GM23338 (cell line): Measurements from ENCODE around the gene KCTD13.

ENCODE experiments used
- CREB1 ChIP-seq: fragments of 250-450 bp; sonication (Bioruptor Pico); IDR thresholded peaks from 2 replicates; pipeline ENCODE4 v1.5.0; 2020; ENCODE audit warnings: low read depth, mild to moderate bottlenecking, moderate library complexity
- CTCF ChIP-seq, 2 experiments: fragments of 200-600 bp in 1 of 2; sonication (generic) in 1 of 2; conservative IDR thresholded peaks; 2 replicates each; pipeline versions ENCODE4 v1.5.1 to v1.6.1; 2016 to 2017; ENCODE audit warnings: antibody characterized with exemption in 2 of 2, low read depth in 2 of 2, mild to moderate bottlenecking in 2 of 2, moderate library complexity in 1 of 2
- EZH2 ChIP-seq: fragments of 200-600 bp; sonication (generic); IDR thresholded peaks from one replicate; pipeline ENCODE4 v1.8.0; 2017; ENCODE audit warnings: antibody characterized with exemption, mild to moderate bottlenecking, low read depth; ENCODE audit not compliant: unreplicated experiment
- EZH2phosphoT487 ChIP-seq: fragments of 200-600 bp; sonication (generic); IDR thresholded peaks from one replicate; pipeline ENCODE4 v1.8.1; 2018; ENCODE audit warnings: antibody characterized with exemption; ENCODE audit not compliant: unreplicated experiment
- JUNB ChIP-seq: IDR thresholded peaks from one replicate; pipeline ENCODE4 v1.6.1; 2016; ENCODE audit warnings: antibody characterized with exemption; ENCODE audit not compliant: unreplicated experiment
- POLR2AphosphoS5 ChIP-seq: IDR thresholded peaks from 2 replicates; pipeline ENCODE4 v1.6.1; 2016; ENCODE audit warnings: antibody characterized with exemption, low read depth
- ZNF331 ChIP-seq: fragments of 250-450 bp; sonication (Bioruptor Pico); IDR thresholded peaks from 2 replicates; pipeline ENCODE4 v1.5.0; 2020; ENCODE audit warnings: low read depth, mild to moderate bottlenecking, moderate library complexity
- TF ChIP-seq, protein P1 (sequence below): IDR thresholded peaks from one replicate; pipeline ENCODE4 v1.6.1; 2018; ENCODE audit warnings: antibody characterized with exemption; ENCODE audit not compliant: unreplicated experiment
- TF ChIP-seq, protein P2 (sequence below): IDR thresholded peaks from 2 replicates; pipeline ENCODE4 v1.6.1; 2016; ENCODE audit warnings: antibody characterized with exemption

DNA sequence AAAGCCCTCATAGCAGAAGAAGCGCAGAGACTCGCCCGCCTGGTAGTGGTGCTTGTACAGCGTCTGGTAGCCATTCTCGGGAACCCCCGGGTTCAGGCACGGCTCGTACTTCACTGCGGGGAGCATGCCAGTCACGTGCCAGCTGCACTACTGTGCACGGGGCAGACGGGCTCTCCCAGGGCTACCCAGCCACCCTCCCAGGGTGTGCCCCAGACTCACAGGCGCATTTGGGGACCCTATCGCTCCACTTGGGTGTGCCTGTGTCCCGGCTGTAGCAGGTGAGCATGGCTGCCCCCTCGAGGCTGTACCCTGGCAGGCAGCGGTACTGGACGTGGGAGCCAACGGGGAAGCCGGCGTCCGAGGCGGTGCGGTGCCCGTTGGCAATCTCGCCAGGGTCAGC is 52.7 kb downstream of the KCTD13 start:
- TF ChIP-seq CTCF (conservative IDR thresholded peaks at IDR 0.05; ENCODE audit: low read depth in 2 of 2), result no peak
- no peak for TF ChIP-seq POLR2AphosphoS5
- no peak for TF ChIP-seq EZH2
- no peak for TF ChIP-seq EZH2phosphoT487
- no peak for TF ChIP-seq ZNF331 (CRISPR knock-in tag)
- no peak for TF ChIP-seq JUNB
- TF ChIP-seq, protein P1, sequence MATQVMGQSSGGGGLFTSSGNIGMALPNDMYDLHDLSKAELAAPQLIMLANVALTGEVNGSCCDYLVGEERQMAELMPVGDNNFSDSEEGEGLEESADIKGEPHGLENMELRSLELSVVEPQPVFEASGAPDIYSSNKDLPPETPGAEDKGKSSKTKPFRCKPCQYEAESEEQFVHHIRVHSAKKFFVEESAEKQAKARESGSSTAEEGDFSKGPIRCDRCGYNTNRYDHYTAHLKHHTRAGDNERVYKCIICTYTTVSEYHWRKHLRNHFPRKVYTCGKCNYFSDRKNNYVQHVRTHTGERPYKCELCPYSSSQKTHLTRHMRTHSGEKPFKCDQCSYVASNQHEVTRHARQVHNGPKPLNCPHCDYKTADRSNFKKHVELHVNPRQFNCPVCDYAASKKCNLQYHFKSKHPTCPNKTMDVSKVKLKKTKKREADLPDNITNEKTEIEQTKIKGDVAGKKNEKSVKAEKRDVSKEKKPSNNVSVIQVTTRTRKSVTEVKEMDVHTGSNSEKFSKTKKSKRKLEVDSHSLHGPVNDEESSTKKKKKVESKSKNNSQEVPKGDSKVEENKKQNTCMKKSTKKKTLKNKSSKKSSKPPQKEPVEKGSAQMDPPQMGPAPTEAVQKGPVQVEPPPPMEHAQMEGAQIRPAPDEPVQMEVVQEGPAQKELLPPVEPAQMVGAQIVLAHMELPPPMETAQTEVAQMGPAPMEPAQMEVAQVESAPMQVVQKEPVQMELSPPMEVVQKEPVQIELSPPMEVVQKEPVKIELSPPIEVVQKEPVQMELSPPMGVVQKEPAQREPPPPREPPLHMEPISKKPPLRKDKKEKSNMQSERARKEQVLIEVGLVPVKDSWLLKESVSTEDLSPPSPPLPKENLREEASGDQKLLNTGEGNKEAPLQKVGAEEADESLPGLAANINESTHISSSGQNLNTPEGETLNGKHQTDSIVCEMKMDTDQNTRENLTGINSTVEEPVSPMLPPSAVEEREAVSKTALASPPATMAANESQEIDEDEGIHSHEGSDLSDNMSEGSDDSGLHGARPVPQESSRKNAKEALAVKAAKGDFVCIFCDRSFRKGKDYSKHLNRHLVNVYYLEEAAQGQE, result no peak
- TF ChIP-seq, protein P2, sequence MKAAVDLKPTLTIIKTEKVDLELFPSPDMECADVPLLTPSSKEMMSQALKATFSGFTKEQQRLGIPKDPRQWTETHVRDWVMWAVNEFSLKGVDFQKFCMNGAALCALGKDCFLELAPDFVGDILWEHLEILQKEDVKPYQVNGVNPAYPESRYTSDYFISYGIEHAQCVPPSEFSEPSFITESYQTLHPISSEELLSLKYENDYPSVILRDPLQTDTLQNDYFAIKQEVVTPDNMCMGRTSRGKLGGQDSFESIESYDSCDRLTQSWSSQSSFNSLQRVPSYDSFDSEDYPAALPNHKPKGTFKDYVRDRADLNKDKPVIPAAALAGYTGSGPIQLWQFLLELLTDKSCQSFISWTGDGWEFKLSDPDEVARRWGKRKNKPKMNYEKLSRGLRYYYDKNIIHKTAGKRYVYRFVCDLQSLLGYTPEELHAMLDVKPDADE, result no peak
- TF ChIP-seq CREB1 (CRISPR knock-in tag), result no peak
